ENCODE measurements around the gene ATP11C. TPM values are rescaled to one million over a fixed set of nuclear protein-coding genes. Genes with fewer than 3 reads are reported as not detected.

The ATP11C gene
- polyA plus RNA-seq, 1 donor (not counting 4 experiments of a cell fraction or from before 2014, with no cell fraction given) = 14.0 TPM

GRCh38 chrX:139787601-139788000 lies 145.3 kb downstream of the ATP11C start:
- FAIRE-seq = no peak
- Histone ChIP-seq H2AFZ (ENCODE audit: control insufficient read depth, low read length) (no peak overlapping the region), H3K4me3 (ENCODE audit: control insufficient read depth in 2 of 3, extremely low read depth in 1 of 3, insufficient read depth in 2 of 3, low read depth in 1 of 3, low read length in 3 of 3) (no peak overlapping the region), H3K9me1 (ENCODE audit: control insufficient read depth, extremely low read depth, insufficient read depth, low read length) (no peaks in the 10 kb centered on the region), H3K36me3 (ENCODE audit: control insufficient read depth in 2 of 2, extremely low read depth in 1 of 2, insufficient read depth in 2 of 2, low read length in 2 of 2) (no peaks in the 10 kb centered on the region), H3K4me1 (ENCODE audit: control insufficient read depth, extremely low read depth, insufficient read depth, low read length) (no peaks in the 10 kb centered on the region), H3K79me2 (ENCODE audit: control insufficient read depth, insufficient read depth, low read length) (no peaks in the 10 kb centered on the region), H3K27ac (ENCODE audit: control insufficient read depth, insufficient read depth, low read length) (no peak overlapping the region), H4K20me1 (ENCODE audit: control insufficient read depth, extremely low read depth, insufficient read depth, low read length) (no peaks in the 10 kb centered on the region), H3K9ac (ENCODE audit: control insufficient read depth, extremely low read depth, insufficient read depth, low read length) (no peak overlapping the region), H3K4me2 (ENCODE audit: control insufficient read depth, extremely low read depth, insufficient read depth, low read depth, low read length) (no peak overlapping the region), H3K27me3 (ENCODE audit: control insufficient read depth, extremely low read depth, insufficient read depth, low read length) (no peaks in the 10 kb centered on the region), H3K9me3 (ENCODE audit: control insufficient read depth, low read depth, low read length) (no peaks in the 10 kb centered on the region)
- TF ChIP-seq, protein P1, sequence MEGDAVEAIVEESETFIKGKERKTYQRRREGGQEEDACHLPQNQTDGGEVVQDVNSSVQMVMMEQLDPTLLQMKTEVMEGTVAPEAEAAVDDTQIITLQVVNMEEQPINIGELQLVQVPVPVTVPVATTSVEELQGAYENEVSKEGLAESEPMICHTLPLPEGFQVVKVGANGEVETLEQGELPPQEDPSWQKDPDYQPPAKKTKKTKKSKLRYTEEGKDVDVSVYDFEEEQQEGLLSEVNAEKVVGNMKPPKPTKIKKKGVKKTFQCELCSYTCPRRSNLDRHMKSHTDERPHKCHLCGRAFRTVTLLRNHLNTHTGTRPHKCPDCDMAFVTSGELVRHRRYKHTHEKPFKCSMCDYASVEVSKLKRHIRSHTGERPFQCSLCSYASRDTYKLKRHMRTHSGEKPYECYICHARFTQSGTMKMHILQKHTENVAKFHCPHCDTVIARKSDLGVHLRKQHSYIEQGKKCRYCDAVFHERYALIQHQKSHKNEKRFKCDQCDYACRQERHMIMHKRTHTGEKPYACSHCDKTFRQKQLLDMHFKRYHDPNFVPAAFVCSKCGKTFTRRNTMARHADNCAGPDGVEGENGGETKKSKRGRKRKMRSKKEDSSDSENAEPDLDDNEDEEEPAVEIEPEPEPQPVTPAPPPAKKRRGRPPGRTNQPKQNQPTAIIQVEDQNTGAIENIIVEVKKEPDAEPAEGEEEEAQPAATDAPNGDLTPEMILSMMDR (optimal IDR thresholded peaks at IDR 0.05 in 1 of 3, IDR thresholded peaks at IDR 0.05 in 1 of 3, conservative IDR thresholded peaks at IDR 0.05 in 1 of 3; ENCODE audit: extremely low read depth in 1 of 3, insufficient read depth in 2 of 3, low read length in 3 of 3) = no peak
- no peak for TF ChIP-seq EZH2 (IDR thresholded peaks at IDR 0.05; ENCODE audit: low read length)
- dilution Hi-C loops (cut with MboI; ENCODE audit: extremely low pct_ligation_motif_present, low sequenced_read_pairs) = no loop called here
- no peak for DNase-seq (ENCODE audit: low read depth, low spot score)

DNA sequence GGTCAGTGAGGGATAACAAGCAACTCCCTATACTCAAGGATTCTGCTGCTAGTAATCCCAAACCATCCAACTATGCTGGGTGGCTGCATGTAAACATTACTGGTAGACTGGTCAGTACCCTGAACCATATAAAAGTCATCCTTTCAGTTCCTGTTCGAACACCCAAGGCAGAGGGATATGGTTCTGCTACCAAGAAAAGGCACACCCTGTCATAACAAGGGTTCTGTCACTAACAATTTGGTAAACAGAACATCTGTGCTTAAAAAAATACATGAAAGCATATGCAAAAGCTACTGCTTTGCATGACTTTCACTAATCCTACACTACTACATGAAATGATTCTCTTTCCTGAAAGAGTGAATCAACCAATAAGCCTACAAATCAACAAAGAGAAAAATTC lies 148.0 kb downstream of the ATP11C start:
- H3K27me3 ChIP-seq (ENCODE audit: control insufficient read depth, extremely low read depth, insufficient read depth, low read length) = no peaks in the 10 kb centered on the region
- H3K9me1 ChIP-seq (ENCODE audit: control insufficient read depth, extremely low read depth, insufficient read depth, low read length) = no peaks in the 10 kb centered on the region
- no peak overlapping the region for H3K9ac ChIP-seq (ENCODE audit: control insufficient read depth, extremely low read depth, insufficient read depth, low read length)
- H3K9me3 ChIP-seq (ENCODE audit: control insufficient read depth, low read depth, low read length) = no peaks in the 10 kb centered on the region
- H3K4me1 ChIP-seq (ENCODE audit: control insufficient read depth, extremely low read depth, insufficient read depth, low read length) = no peaks in the 10 kb centered on the region
- H3K36me3 ChIP-seq (ENCODE audit: control insufficient read depth in 2 of 2, extremely low read depth in 1 of 2, insufficient read depth in 2 of 2, low read length in 2 of 2) = no peaks in the 10 kb centered on the region
- H3K27ac ChIP-seq (ENCODE audit: control insufficient read depth, insufficient read depth, low read length) = no peak overlapping the region
- H2AFZ ChIP-seq (ENCODE audit: control insufficient read depth, low read length) = no peak overlapping the region
- TF ChIP-seq EZH2 (IDR thresholded peaks at IDR 0.05; ENCODE audit: low read length) = no peak
- TF ChIP-seq, protein P1 (optimal IDR thresholded peaks at IDR 0.05 in 1 of 3, IDR thresholded peaks at IDR 0.05 in 1 of 3, conservative IDR thresholded peaks at IDR 0.05 in 1 of 3; ENCODE audit: extremely low read depth in 1 of 3, insufficient read depth in 2 of 3, low read length in 3 of 3) = no peak
- no peaks in the 10 kb centered on the region for H3K79me2 ChIP-seq (ENCODE audit: control insufficient read depth, insufficient read depth, low read length)
- FAIRE-seq (no peak), DNase-seq (ENCODE audit: low read depth, low spot score) (no peak)
- no peak overlapping the region for H3K4me3 ChIP-seq (ENCODE audit: control insufficient read depth in 2 of 3, extremely low read depth in 1 of 3, insufficient read depth in 2 of 3, low read depth in 1 of 3, low read length in 3 of 3)
- H4K20me1 ChIP-seq (ENCODE audit: control insufficient read depth, extremely low read depth, insufficient read depth, low read length) = no peaks in the 10 kb centered on the region
- dilution Hi-C loops (cut with MboI; ENCODE audit: extremely low pct_ligation_motif_present, low sequenced_read_pairs) = no loop called here
- no peak overlapping the region for H3K4me2 ChIP-seq (ENCODE audit: control insufficient read depth, extremely low read depth, insufficient read depth, low read depth, low read length)

Data from keratinocyte (primary cell).